Measurements from ENCODE around the gene VOPP1.
"Not testable (repeated sequence)": the region's sequence is repeated elsewhere in the genome, so short reads cannot be mapped to it uniquely, and the experiment has no call there.

Gene VOPP1

DNA sequence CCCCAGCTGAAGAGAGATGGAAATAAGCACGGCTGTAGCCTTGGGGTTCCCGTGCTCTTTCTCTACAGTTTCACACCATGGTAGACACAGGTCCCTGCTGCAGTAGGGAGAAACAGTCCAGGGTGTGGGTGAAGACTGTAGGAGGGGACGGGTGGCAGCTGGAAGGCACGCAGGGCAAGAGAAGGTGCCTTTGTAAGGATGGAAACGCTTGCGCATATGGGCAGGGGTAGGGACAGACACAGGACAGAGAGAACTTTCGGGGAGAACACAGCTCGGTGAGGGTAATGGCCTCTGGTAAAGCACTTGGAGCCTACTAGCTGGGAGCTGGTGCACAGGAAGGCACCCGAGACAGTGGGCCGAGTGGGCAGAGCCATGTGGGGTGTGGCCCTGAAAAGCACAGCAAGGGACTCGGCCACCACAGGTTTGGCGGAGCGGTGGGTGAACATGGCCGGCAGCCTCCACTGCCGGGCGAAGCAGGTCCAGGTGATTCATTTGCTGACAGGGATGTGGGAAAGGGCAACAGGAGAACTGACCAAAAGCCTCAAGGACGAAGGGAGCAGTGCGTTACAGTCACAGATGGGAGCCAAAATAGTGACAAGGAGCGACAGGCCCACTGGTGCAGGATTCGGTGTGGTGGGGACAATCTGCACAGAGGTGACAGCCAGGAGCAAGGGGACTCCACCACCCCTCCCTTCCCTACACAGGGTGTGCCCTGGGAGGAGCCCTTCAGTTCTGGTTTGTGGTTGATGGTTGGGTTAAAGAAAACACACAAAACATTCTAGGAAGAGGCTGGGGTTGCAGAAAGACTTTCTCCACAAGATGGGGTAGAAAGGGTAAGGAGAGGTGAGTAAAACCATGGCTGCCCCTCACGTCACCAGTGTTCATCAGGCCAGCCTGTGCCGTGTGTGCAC is 97.1 kb downstream of the VOPP1 start:
- Histone ChIP-seq H3K36me3 (peaks cover 47% of the 10 kb centered on the region), H3K27ac (no peak overlapping the region), H3K4me1 (ENCODE audit: control insufficient read depth in 1 of 2, insufficient read depth in 1 of 2, low read depth in 1 of 2, low read length in 1 of 2) (no peaks in the 10 kb centered on the region), H3K27me3 (no peaks in the 10 kb centered on the region), H3K4me3 (ENCODE audit: low read depth in 1 of 2, low read length in 1 of 2) (no peak overlapping the region), H3K9me3 (no peaks in the 10 kb centered on the region)
- TF ChIP-seq, protein P1, sequence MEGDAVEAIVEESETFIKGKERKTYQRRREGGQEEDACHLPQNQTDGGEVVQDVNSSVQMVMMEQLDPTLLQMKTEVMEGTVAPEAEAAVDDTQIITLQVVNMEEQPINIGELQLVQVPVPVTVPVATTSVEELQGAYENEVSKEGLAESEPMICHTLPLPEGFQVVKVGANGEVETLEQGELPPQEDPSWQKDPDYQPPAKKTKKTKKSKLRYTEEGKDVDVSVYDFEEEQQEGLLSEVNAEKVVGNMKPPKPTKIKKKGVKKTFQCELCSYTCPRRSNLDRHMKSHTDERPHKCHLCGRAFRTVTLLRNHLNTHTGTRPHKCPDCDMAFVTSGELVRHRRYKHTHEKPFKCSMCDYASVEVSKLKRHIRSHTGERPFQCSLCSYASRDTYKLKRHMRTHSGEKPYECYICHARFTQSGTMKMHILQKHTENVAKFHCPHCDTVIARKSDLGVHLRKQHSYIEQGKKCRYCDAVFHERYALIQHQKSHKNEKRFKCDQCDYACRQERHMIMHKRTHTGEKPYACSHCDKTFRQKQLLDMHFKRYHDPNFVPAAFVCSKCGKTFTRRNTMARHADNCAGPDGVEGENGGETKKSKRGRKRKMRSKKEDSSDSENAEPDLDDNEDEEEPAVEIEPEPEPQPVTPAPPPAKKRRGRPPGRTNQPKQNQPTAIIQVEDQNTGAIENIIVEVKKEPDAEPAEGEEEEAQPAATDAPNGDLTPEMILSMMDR (IDR thresholded peaks at IDR 0.05) = no peak

DNA sequence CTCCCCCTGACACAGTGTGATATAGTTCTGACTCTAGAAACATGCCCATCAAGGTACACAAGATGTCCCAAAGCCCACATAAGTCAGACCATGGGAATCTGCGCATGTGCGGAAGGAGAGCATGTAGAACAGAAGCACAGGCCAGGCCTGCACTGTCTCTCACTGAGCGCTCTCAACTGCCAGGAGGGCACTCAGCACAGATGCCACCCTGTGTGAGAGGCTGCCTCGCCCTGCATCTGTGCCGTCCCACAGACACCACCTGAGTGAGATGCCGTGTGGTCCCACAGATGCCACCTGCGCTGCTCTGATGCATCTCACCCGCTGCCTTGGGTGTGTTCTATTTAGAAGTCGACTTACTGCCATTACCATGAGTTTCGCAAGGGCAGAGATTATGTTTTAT is 98.4 kb downstream of the VOPP1 start:
- Histone ChIP-seq H3K4me1 (ENCODE audit: control insufficient read depth in 1 of 2, insufficient read depth in 1 of 2, low read depth in 1 of 2, low read length in 1 of 2) (no peaks in the 10 kb centered on the region), H3K36me3 (peaks cover 52% of the 10 kb centered on the region), H3K4me3 (ENCODE audit: low read depth in 1 of 2, low read length in 1 of 2) (no peak overlapping the region), H3K9me3 (no peaks in the 10 kb centered on the region), H3K27me3 (no peaks in the 10 kb centered on the region), H3K27ac (no peak overlapping the region)
- TF ChIP-seq, protein P1 (IDR thresholded peaks at IDR 0.05) = no peak

GRCh38 chr7:55472928-55473725 is 99.2 kb downstream of the VOPP1 start:
- Histone ChIP-seq H3K4me3 (ENCODE audit: low read depth in 1 of 2, low read length in 1 of 2) (no peak overlapping the region), H3K4me1 (ENCODE audit: control insufficient read depth in 1 of 2, insufficient read depth in 1 of 2, low read depth in 1 of 2, low read length in 1 of 2) (no peaks in the 10 kb centered on the region), H3K9me3 (no peaks in the 10 kb centered on the region), H3K36me3 (peaks cover 57% of the 10 kb centered on the region), H3K27me3 (no peaks in the 10 kb centered on the region), H3K27ac (no peak overlapping the region)
- TF ChIP-seq, protein P1 (IDR thresholded peaks at IDR 0.05) = no peak

DNA sequence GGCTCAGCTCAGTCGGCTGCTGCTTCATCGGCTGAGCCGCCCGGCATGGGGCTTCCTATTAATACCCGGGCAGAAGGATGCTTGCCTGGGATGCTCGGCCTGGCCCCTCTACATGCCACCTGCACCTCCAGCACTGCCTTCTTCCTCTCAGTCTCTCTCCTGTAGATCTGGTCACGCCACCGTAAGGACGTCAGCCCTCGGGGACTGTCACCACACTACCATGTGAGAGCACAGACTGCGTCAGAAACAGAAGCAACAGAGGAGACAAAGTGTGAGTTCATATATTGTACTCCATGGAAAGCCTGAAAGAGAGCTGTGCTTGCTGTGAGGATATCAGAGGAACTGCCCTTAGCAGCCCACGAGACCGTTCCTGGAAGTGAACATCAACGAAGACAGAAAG is 99.9 kb downstream of the VOPP1 start:
- not testable (repeated sequence) for H3K4me1 ChIP-seq (ENCODE audit: control insufficient read depth in 1 of 2, insufficient read depth in 1 of 2, low read depth in 1 of 2, low read length in 1 of 2); H3K27ac ChIP-seq; H3K4me3 ChIP-seq (ENCODE audit: low read depth in 1 of 2, low read length in 1 of 2); H3K9me3 ChIP-seq; H3K27me3 ChIP-seq
- peaks cover 55% of the 10 kb centered on the region for H3K36me3 ChIP-seq

DNA sequence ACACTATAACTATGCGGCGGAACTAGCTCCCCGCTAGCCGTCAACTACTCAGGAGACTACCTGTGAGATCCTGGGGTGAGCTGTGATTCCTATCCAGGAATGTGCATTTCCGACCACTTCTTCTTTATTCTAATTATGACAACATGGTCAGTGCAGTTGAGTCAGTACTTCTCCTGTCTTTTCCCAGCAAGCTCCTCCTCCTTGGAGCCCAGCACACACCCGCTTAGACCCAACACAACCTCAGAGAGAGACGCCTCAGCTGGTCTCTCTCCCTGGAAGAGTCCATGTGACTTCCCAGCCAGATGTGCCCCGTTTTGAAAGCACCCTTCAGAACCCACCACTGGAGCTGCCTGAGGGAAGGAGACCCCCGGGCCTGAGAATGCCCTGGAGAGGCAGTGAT is 100.7 kb downstream of the VOPP1 start:
- H3K36me3 ChIP-seq = peaks cover 47% of the 10 kb centered on the region
- H3K9me3 ChIP-seq; H3K4me3 ChIP-seq (ENCODE audit: low read depth in 1 of 2, low read length in 1 of 2); H3K4me1 ChIP-seq (ENCODE audit: control insufficient read depth in 1 of 2, insufficient read depth in 1 of 2, low read depth in 1 of 2, low read length in 1 of 2); H3K27ac ChIP-seq; H3K27me3 ChIP-seq: not testable (repeated sequence)

DNA sequence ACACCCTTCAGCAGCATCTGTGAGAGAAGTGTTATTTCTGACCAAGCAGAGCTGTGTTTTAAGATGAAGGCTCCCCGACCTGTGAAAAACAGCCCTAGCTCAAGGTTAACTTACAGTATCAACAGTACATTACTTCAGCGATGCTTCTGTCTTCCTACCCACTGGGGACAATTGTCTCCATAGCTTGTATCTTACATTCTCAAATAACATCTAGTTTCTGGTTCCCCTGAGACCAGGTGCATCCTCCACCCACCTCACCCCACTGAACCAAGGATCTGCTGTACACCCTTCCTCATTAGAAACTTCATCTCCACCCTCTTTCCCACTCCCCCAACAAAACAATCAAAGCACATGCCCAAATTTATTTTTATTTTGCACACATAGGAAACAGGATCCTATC is 102.0 kb downstream of the VOPP1 start:
- Histone ChIP-seq H3K4me3 (ENCODE audit: low read depth in 1 of 2, low read length in 1 of 2) (no peak overlapping the region), H3K27ac (no peak overlapping the region), H3K4me1 (ENCODE audit: control insufficient read depth in 1 of 2, insufficient read depth in 1 of 2, low read depth in 1 of 2, low read length in 1 of 2) (no peaks in the 10 kb centered on the region), H3K27me3 (no peaks in the 10 kb centered on the region), H3K9me3 (no peaks in the 10 kb centered on the region), H3K36me3 (peaks cover 50% of the 10 kb centered on the region)
- TF ChIP-seq, protein P1 (IDR thresholded peaks at IDR 0.05) = no peak
